Measurements from ENCODE around the gene CBLC. TPM values are rescaled to one million over a fixed set of nuclear protein-coding genes. Genes with fewer than 3 reads are reported as not detected.

CBLC gene
- total and polyA plus RNA-seq, 10 of the 15 experiments (the other 5 are each of a cell fraction or from before 2014, with no cell fraction given), result not detected

- 38% methylated on average over 13 of the region's 13 CpGs for WGBS (ENCODE audit: insufficient coverage, insufficient replicate concordance, low lambda C conversion rate, missing lambda C conversion rate)
- no peak overlapping the region for H2AFZ ChIP-seq (ENCODE audit: control insufficient read depth, low read depth, low read length)
- no peak for FAIRE-seq
- H3K9me3 ChIP-seq (replicated peaks; ENCODE audit: control insufficient read depth, insufficient read depth, low read length), result no peaks in the 10 kb centered on the region
- no TSS peak for BruUV-seq (replicated peaks)
- ATAC-seq, result no peak
- H3K9ac ChIP-seq (ENCODE audit: control insufficient read depth, insufficient read depth, low read length), result no peak overlapping the region
- H3K4me2 ChIP-seq (ENCODE audit: control insufficient read depth, insufficient read depth), result no peak overlapping the region
- no peaks in the 10 kb centered on the region for H3K79me2 ChIP-seq (ENCODE audit: control insufficient read depth, insufficient read depth, low read length)
- no peak overlapping the region for H3K4me3 ChIP-seq
- in situ Hi-C loops (cut with MboI), result no loop called here
- ChIA-PET POLR2A (interaction anchor here (0.6 kb wide), 2 partner anchors 64 to 108 kb away, joined by 3 read pairs; no protein-coding TSS in a partner anchor), SMC1A (ENCODE audit: uncharacterized antibody, unreplicated experiment) (interaction anchor here (1.0 to 1.1 kb wide), 2 partner anchors 19 to 66 kb away, joined by 3 to 5 read pairs; no protein-coding TSS in a partner anchor), RAD21 (ENCODE audit: unreplicated experiment) (no interaction called here), CTCF (interaction anchor here (0.6 to 1.2 kb wide), 3 partner anchors 53 to 127 kb away, joined by 3 read pairs; no protein-coding TSS in a partner anchor)
- DNase-seq (ENCODE audit: low read depth, low spot score), result no peak
- H4K20me1 ChIP-seq (ENCODE audit: control insufficient read depth, insufficient read depth), result no peaks in the 10 kb centered on the region
- no peaks in the 10 kb centered on the region for H3K36me3 ChIP-seq (ENCODE audit: control insufficient read depth in 2 of 2, insufficient read depth in 2 of 2, low read length in 1 of 2)
- H3K27me3 ChIP-seq (replicated peaks in 1 of 2; ENCODE audit: control insufficient read depth in 2 of 2, insufficient read depth in 2 of 2, low read length in 1 of 2), result no peaks in the 10 kb centered on the region
- intact Hi-C loops (cut with micrococcal nuclease; ENCODE audit: unreplicated experiment), result no loop called here
- H3K27ac ChIP-seq (ENCODE audit: control insufficient read depth, insufficient read depth), result no peak overlapping the region
- peaks cover 4% of the 10 kb centered on the region for H3K4me1 ChIP-seq (ENCODE audit: control insufficient read depth, insufficient read depth, low read length)
- TF ChIP-seq BHLHE40 (IDR thresholded peaks at IDR 0.05; ENCODE audit: borderline replicate concordance in 1 of 2, low read depth in 2 of 2, low read length in 1 of 2), result no peak
- TF ChIP-seq YY1 (IDR thresholded peaks at IDR 0.05; ENCODE audit: low read depth, low read length), result no peak
- no peak for TF ChIP-seq ETV6 (conservative IDR thresholded peaks at IDR 0.05 in 1 of 2, IDR thresholded peaks at IDR 0.05 in 1 of 2; ENCODE audit: borderline replicate concordance in 1 of 2, low read depth in 1 of 2)
- TF ChIP-seq, protein P1, sequence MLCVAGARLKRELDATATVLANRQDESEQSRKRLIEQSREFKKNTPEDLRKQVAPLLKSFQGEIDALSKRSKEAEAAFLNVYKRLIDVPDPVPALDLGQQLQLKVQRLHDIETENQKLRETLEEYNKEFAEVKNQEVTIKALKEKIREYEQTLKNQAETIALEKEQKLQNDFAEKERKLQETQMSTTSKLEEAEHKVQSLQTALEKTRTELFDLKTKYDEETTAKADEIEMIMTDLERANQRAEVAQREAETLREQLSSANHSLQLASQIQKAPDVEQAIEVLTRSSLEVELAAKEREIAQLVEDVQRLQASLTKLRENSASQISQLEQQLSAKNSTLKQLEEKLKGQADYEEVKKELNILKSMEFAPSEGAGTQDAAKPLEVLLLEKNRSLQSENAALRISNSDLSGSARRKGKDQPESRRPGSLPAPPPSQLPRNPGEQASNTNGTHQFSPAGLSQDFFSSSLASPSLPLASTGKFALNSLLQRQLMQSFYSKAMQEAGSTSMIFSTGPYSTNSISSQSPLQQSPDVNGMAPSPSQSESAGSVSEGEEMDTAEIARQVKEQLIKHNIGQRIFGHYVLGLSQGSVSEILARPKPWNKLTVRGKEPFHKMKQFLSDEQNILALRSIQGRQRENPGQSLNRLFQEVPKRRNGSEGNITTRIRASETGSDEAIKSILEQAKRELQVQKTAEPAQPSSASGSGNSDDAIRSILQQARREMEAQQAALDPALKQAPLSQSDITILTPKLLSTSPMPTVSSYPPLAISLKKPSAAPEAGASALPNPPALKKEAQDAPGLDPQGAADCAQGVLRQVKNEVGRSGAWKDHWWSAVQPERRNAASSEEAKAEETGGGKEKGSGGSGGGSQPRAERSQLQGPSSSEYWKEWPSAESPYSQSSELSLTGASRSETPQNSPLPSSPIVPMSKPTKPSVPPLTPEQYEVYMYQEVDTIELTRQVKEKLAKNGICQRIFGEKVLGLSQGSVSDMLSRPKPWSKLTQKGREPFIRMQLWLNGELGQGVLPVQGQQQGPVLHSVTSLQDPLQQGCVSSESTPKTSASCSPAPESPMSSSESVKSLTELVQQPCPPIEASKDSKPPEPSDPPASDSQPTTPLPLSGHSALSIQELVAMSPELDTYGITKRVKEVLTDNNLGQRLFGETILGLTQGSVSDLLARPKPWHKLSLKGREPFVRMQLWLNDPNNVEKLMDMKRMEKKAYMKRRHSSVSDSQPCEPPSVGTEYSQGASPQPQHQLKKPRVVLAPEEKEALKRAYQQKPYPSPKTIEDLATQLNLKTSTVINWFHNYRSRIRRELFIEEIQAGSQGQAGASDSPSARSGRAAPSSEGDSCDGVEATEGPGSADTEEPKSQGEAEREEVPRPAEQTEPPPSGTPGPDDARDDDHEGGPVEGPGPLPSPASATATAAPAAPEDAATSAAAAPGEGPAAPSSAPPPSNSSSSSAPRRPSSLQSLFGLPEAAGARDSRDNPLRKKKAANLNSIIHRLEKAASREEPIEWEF (IDR thresholded peaks at IDR 0.05; ENCODE audit: insufficient replicate concordance, low read depth, low read length), result no peak
- no peak for TF ChIP-seq ZNF622 (IDR thresholded peaks at IDR 0.05)
- no peak for TF ChIP-seq KDM1A (IDR thresholded peaks at IDR 0.05; ENCODE audit: borderline replicate concordance)
- no peak for TF ChIP-seq JUND (IDR thresholded peaks at IDR 0.05; ENCODE audit: low read depth, low read length)
Measured at GRCh38 chr19:44789943-44790483, 12.3 kb downstream of the CBLC start.

Measured in GM12878 (cell line).